ENCODE results near the gene FOXB1. TPM values are rescaled to one million over a fixed set of nuclear protein-coding genes. Genes with fewer than 3 reads are reported as not detected.

The FOXB1 gene
- total RNA-seq, 1 donor from 2014 or later: not detected

GRCh38 chr15:59998950-59999611 is 5.0 kb upstream of the FOXB1 start:
- TF ChIP-seq, protein P1, sequence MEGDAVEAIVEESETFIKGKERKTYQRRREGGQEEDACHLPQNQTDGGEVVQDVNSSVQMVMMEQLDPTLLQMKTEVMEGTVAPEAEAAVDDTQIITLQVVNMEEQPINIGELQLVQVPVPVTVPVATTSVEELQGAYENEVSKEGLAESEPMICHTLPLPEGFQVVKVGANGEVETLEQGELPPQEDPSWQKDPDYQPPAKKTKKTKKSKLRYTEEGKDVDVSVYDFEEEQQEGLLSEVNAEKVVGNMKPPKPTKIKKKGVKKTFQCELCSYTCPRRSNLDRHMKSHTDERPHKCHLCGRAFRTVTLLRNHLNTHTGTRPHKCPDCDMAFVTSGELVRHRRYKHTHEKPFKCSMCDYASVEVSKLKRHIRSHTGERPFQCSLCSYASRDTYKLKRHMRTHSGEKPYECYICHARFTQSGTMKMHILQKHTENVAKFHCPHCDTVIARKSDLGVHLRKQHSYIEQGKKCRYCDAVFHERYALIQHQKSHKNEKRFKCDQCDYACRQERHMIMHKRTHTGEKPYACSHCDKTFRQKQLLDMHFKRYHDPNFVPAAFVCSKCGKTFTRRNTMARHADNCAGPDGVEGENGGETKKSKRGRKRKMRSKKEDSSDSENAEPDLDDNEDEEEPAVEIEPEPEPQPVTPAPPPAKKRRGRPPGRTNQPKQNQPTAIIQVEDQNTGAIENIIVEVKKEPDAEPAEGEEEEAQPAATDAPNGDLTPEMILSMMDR (IDR thresholded peaks at IDR 0.05): no peak
- H3K36me3 Mint-ChIP-seq (ENCODE audit: low read depth): no peaks in the 10 kb centered on the region
- peaks cover 84% of the 10 kb centered on the region for H3K27me3 Mint-ChIP-seq
- DNase-seq: no peak
- intact Hi-C loops (cut with micrococcal nuclease): no loop called here
- peaks cover 14% of the 10 kb centered on the region for H3K9me3 Mint-ChIP-seq
- ChIA-PET POLR2A (interaction anchor here (0.7 kb wide), 1 partner anchor 402 kb away, joined by 4 read pairs; no protein-coding TSS in a partner anchor), CTCF (no interaction called here)
- H3K4me1 Mint-ChIP-seq: peaks cover 10% of the 10 kb centered on the region
- peak overlapping the region; percentile 30 for H3K27ac Mint-ChIP-seq
- ATAC-seq (ENCODE audit: low read depth): no peak
- H3K4me3 Mint-ChIP-seq: no peak overlapping the region

DNA sequence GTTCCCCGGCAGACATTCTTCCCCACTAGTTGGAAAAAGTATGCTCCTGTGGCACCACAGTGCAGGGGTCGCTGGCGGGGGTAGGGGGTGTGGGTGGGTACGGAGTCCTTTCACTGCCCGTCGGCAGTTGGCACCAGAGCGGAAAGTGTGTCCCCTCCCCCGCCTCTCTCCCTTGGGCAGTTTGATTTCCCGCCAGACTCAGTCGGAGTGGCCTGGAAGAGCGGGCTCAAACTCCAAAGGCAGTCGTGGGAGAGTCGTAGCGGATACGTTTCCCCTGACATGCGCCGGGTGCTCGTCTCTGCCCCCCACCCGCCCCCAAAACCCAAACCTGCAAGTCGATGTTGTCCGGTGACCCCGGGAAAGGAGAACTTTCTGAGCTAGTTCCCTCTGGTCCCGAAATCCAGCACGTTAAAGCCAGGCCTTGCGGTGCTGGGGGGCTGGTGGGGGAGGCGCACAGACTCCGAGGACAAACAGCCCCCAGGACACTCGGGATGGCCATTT is 4.4 kb upstream of the FOXB1 start:
- ATAC-seq (ENCODE audit: low read depth) (no peak), DNase-seq (no peak)
- H3K36me3 Mint-ChIP-seq (ENCODE audit: low read depth): no peaks in the 10 kb centered on the region
- POLR2A ChIA-PET: interaction anchor here (0.7 kb wide), 1 partner anchor 401 kb away, joined by 4 read pairs; no protein-coding TSS in a partner anchor
- intact Hi-C loops (cut with micrococcal nuclease): no loop called here
- peaks cover 81% of the 10 kb centered on the region for H3K27me3 Mint-ChIP-seq
- peak overlapping the region; percentile 30 for H3K27ac Mint-ChIP-seq
- H3K9me3 Mint-ChIP-seq: peaks cover 14% of the 10 kb centered on the region
- TF ChIP-seq, protein P1 (IDR thresholded peaks at IDR 0.05): no peak
- peaks cover 13% of the 10 kb centered on the region for H3K4me1 Mint-ChIP-seq
- no peak overlapping the region for H3K4me3 Mint-ChIP-seq
- CTCF ChIA-PET: no interaction called here

DNA sequence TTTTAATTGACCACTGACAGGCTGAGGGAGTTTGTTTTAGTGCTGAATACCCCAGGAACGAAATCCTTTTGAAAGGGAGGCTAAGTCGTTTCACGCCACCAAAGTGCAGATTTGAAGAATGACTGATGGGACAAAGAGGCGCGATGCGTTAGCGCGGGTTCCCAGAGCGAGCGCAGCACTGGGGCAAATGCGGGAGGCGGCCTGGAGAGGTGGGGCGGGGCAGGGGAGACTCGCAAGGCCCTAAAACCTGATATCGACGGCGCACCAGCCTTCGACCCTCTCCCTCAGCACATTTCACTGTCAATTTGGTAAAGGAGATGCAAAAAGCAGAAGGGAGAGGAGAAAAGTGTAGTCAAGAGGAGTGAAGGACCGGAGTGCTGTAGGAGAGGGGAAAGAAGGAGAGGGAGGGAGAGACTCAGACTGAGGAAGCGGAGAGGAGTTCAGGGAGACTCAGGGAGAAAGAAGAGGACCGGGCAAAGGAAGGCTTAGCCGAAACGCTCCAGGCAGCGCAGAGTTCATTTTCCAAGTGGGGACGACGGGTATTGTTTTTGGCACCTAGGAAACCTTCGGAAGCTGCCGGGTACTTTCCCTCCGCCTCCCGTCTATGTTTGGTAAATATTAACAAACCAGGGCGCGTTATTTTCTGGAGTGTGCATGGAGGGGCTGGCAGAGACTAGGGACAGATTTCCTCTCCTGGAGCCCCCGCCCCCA is 3.8 kb upstream of the FOXB1 start:
- peaks cover 81% of the 10 kb centered on the region for H3K27me3 Mint-ChIP-seq
- TF ChIP-seq, protein P1 (IDR thresholded peaks at IDR 0.05): no peak
- POLR2A ChIA-PET: no interaction called here
- peaks cover 18% of the 10 kb centered on the region for H3K4me1 Mint-ChIP-seq
- CTCF ChIA-PET: no interaction called here
- H3K4me3 Mint-ChIP-seq: no peak overlapping the region
- H3K36me3 Mint-ChIP-seq (ENCODE audit: low read depth): no peaks in the 10 kb centered on the region
- no peak for ATAC-seq (ENCODE audit: low read depth)
- peaks cover 14% of the 10 kb centered on the region for H3K9me3 Mint-ChIP-seq
- DNase-seq: no peak
- H3K27ac Mint-ChIP-seq: no peak overlapping the region
- intact Hi-C loops (cut with micrococcal nuclease): no loop called here

- DNase-seq: no peak
- H3K36me3 Mint-ChIP-seq (ENCODE audit: low read depth): no peaks in the 10 kb centered on the region
- H3K27ac Mint-ChIP-seq: no peak overlapping the region
- TF ChIP-seq, protein P1 (IDR thresholded peaks at IDR 0.05): no peak
- peaks cover 14% of the 10 kb centered on the region for H3K9me3 Mint-ChIP-seq
- H3K27me3 Mint-ChIP-seq: peaks cover 81% of the 10 kb centered on the region
- ChIA-PET CTCF (no interaction called here), POLR2A (no interaction called here)
- ATAC-seq (ENCODE audit: low read depth): no peak
- intact Hi-C loops (cut with micrococcal nuclease): no loop called here
- H3K4me1 Mint-ChIP-seq: peaks cover 26% of the 10 kb centered on the region
- no peak overlapping the region for H3K4me3 Mint-ChIP-seq
These were observed 3.1 kb upstream of the FOXB1 start for GRCh38 chr15:60000824-60001609.
